ENCODE results near the gene PITX2. TPM values are rescaled to one million over a fixed set of nuclear protein-coding genes. Genes with fewer than 3 reads are reported as not detected.

PITX2 gene
- total and polyA plus RNA-seq, 2 experiments from 2014 or later, result 4.3 to 5.6 TPM

DNA sequence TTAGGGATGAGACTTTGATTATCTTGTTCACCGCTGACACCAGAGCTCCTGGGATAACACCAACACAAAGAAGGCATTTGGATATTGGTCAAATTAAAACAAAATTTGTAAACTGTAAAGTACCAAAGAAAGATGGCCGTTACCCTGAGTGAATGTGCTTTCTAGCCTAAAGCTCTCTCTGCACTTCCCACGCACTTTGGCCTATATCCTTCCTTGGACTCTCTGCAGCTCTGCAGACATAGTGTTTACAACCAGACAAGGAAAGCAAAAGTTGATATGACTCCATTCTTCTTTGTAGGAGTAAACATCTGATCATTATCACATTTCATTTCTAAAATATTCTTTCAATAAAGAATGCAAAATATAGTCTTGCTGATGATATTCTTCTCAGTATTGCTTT, 44.8 kb upstream of the PITX2 start:
- no peaks in the 10 kb centered on the region for H3K36me3 ChIP-seq (ENCODE audit: low read depth)
- no peaks in the 10 kb centered on the region for H3K9me2 ChIP-seq (ENCODE audit: insufficient read depth)
- no peak for TF ChIP-seq EZH2 (IDR thresholded peaks at IDR 0.05; ENCODE audit: insufficient read depth, poor library complexity, severe bottlenecking)
- no peak for TF ChIP-seq EZH2phosphoT487 (IDR thresholded peaks at IDR 0.05; ENCODE audit: insufficient read depth, low read depth)
- H3F3A ChIP-seq (ENCODE audit: insufficient read depth), result no peaks in the 10 kb centered on the region
- no peaks in the 10 kb centered on the region for H3K9me3 ChIP-seq (ENCODE audit: low read depth)
- H3K27me3 ChIP-seq (replicated peaks; ENCODE audit: insufficient read depth), result no peaks in the 10 kb centered on the region
- H4K20me1 ChIP-seq (ENCODE audit: insufficient read depth), result no peaks in the 10 kb centered on the region
- no peak for DNase-seq
- in situ Hi-C loops (cut with MboI), result no loop called here
- H3K79me2 ChIP-seq (ENCODE audit: insufficient read depth), result no peaks in the 10 kb centered on the region
- WGBS, 2 experiments (ENCODE audit: low coverage in 1 of 2, low lambda C conversion rate in 2 of 2, missing lambda C conversion rate in 2 of 2), result 90 to 96% methylated on average over 3 of the region's 3 CpGs
- H3K27ac ChIP-seq, result no peak overlapping the region
- H3K9ac ChIP-seq, result no peak overlapping the region
- no peak overlapping the region for H3K4me2 ChIP-seq (ENCODE audit: unreplicated experiment)
- no peak overlapping the region for H3K4me3 ChIP-seq
- peaks cover 16% of the 10 kb centered on the region for H3K4me1 ChIP-seq (ENCODE audit: insufficient read depth)
- no peak overlapping the region for H2AFZ ChIP-seq

DNA sequence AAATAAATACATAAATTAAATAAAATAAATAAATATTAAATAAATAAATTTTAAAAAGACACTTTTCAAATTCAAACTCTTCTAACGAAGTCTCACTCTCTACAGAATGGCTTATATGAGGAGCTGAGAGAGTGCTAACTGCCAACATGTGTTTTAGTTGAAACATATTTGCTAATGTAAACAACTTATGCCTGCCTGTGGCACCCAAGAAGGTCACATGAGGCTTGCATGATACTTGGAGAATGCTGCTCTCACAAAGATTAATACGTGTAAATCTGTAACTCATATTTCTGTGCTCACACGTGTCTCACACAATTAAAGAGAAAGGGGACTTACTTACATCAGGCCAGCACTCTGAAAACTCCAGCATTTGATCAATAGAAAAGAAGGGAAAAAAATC, 43.2 kb upstream of the PITX2 start:
- Histone ChIP-seq H3K4me3 (no peak overlapping the region), H3K27ac (no peak overlapping the region), H2AFZ (no peak overlapping the region), H3K4me1 (ENCODE audit: insufficient read depth) (peaks cover 16% of the 10 kb centered on the region), H3K4me2 (ENCODE audit: unreplicated experiment) (no peak overlapping the region), H3K36me3 (ENCODE audit: low read depth) (no peaks in the 10 kb centered on the region), H4K20me1 (ENCODE audit: insufficient read depth) (no peaks in the 10 kb centered on the region), H3K9ac (no peak overlapping the region), H3F3A (ENCODE audit: insufficient read depth) (no peaks in the 10 kb centered on the region), H3K9me3 (ENCODE audit: low read depth) (no peaks in the 10 kb centered on the region), H3K9me2 (ENCODE audit: insufficient read depth) (no peaks in the 10 kb centered on the region), H3K27me3 (replicated peaks; ENCODE audit: insufficient read depth) (no peaks in the 10 kb centered on the region), H3K79me2 (ENCODE audit: insufficient read depth) (no peaks in the 10 kb centered on the region)
- DNase-seq, result no peak
- in situ Hi-C loops (cut with MboI), result no loop called here
- no peak for TF ChIP-seq EZH2 (IDR thresholded peaks at IDR 0.05; ENCODE audit: insufficient read depth, poor library complexity, severe bottlenecking)
- WGBS, 2 experiments (ENCODE audit: low coverage in 1 of 2, low lambda C conversion rate in 2 of 2, missing lambda C conversion rate in 2 of 2), result 83 to 85% methylated on average over 3 of the region's 3 CpGs

DNA sequence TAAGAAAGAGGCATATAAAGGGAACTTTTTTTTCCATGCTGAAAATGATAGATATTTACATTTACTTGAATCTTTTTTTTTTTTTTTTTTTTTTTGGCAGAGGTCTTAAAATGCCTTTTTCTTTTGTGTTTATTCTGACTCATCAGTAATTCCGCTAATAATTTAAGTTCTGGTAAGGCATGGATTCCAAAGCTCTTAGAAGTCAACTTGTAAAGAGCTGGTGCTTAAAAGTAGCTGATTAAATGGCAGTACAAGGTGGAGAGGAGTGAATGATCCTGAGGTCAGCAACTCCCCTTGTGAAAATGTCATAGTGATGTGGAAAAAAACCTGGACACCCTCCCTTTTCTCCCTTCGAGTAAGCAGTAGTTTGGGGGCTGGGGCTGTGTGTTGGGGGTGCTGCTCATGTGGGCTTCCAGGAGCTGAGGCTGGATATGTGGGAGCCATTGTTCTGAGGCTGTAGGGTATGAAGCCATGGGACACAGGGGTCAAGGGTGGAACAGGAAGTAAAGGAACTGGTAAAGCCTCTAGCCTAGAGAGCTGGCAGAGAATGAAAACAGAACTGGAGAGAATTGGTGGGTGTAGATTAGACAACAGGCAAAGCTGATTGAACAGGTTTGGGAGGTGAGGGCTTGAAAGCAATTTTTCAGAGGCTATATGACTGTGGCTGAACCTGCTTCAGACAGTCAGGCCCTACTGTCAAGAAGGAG, 41.0 kb upstream of the PITX2 start:
- H3K9ac ChIP-seq, result no peak overlapping the region
- no peaks in the 10 kb centered on the region for H3K36me3 ChIP-seq (ENCODE audit: low read depth)
- peak overlapping the region; percentile 36 for H3K4me2 ChIP-seq (ENCODE audit: unreplicated experiment)
- peaks cover 16% of the 10 kb centered on the region for H3K4me1 ChIP-seq (ENCODE audit: insufficient read depth)
- no peaks in the 10 kb centered on the region for H3K79me2 ChIP-seq (ENCODE audit: insufficient read depth)
- H3K27me3 ChIP-seq (replicated peaks; ENCODE audit: insufficient read depth), result no peaks in the 10 kb centered on the region
- no peak overlapping the region for H2AFZ ChIP-seq
- WGBS, 2 experiments (ENCODE audit: low coverage in 1 of 2, low lambda C conversion rate in 2 of 2, missing lambda C conversion rate in 2 of 2), result 11 to 13% methylated on average over 2 of the region's 2 CpGs
- no peak for TF ChIP-seq EZH2phosphoT487 (IDR thresholded peaks at IDR 0.05; ENCODE audit: insufficient read depth, low read depth)
- TF ChIP-seq EZH2 (IDR thresholded peaks at IDR 0.05; ENCODE audit: insufficient read depth, poor library complexity, severe bottlenecking), result no peak
- H3K4me3 ChIP-seq, result no peak overlapping the region
- no peaks in the 10 kb centered on the region for H3K9me3 ChIP-seq (ENCODE audit: low read depth)
- no peaks in the 10 kb centered on the region for H3F3A ChIP-seq (ENCODE audit: insufficient read depth)
- no peak overlapping the region for H3K27ac ChIP-seq
- peak; percentile 81 for DNase-seq
- in situ Hi-C loops (cut with MboI), result no loop called here
- no peaks in the 10 kb centered on the region for H3K9me2 ChIP-seq (ENCODE audit: insufficient read depth)
- no peaks in the 10 kb centered on the region for H4K20me1 ChIP-seq (ENCODE audit: insufficient read depth)

DNA sequence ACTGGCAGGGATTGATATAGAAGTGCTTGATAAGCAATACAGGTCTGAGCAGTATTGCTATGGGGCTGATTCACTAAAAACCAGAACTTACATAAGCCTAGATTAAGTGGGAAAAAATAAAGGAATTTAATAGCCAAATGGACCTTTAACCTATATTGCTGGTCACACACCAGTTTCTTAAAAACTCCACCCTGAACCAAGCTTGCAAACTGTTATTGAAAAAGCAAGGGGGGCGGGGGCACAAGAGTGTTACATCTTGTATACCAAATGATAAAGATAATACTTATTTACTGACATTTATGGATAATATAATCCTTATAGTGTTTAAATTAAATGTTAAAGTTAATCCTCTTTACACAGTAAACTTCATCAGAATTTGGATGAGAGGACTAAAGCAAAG, 40.3 kb upstream of the PITX2 start:
- no peaks in the 10 kb centered on the region for H3K27me3 ChIP-seq (replicated peaks; ENCODE audit: insufficient read depth)
- H3K4me3 ChIP-seq, result no peak overlapping the region
- H2AFZ ChIP-seq, result no peak overlapping the region
- H4K20me1 ChIP-seq (ENCODE audit: insufficient read depth), result no peaks in the 10 kb centered on the region
- H3K9me2 ChIP-seq (ENCODE audit: insufficient read depth), result no peaks in the 10 kb centered on the region
- no peak overlapping the region for H3K9ac ChIP-seq
- no peaks in the 10 kb centered on the region for H3K79me2 ChIP-seq (ENCODE audit: insufficient read depth)
- DNase-seq, result no peak
- H3K4me1 ChIP-seq (ENCODE audit: insufficient read depth), result peaks cover 16% of the 10 kb centered on the region
- WGBS, 2 experiments (ENCODE audit: low coverage in 1 of 2, low lambda C conversion rate in 2 of 2, missing lambda C conversion rate in 2 of 2), result 90 to 93% methylated on average over 1 of the region's 1 CpG
- in situ Hi-C loops (cut with MboI), result no loop called here
- H3K36me3 ChIP-seq (ENCODE audit: low read depth), result no peaks in the 10 kb centered on the region
- peak overlapping the region; percentile 36 for H3K4me2 ChIP-seq (ENCODE audit: unreplicated experiment)
- H3K27ac ChIP-seq, result no peak overlapping the region
- TF ChIP-seq EZH2phosphoT487 (IDR thresholded peaks at IDR 0.05; ENCODE audit: insufficient read depth, low read depth) (no peak), EZH2 (IDR thresholded peaks at IDR 0.05; ENCODE audit: insufficient read depth, poor library complexity, severe bottlenecking) (no peak)
- no peaks in the 10 kb centered on the region for H3F3A ChIP-seq (ENCODE audit: insufficient read depth)
- H3K9me3 ChIP-seq (ENCODE audit: low read depth), result no peaks in the 10 kb centered on the region
